ENCODE measurements around the gene SLC38A9.

GRCh38 chr5:55600497-55601203 is 111.5 kb downstream of the SLC38A9 start:
- TF ChIP-seq CTCF (IDR thresholded peaks at IDR 0.05; ENCODE audit: borderline replicate concordance, extremely low read depth, low read length, poor library complexity, severe bottlenecking) (no peak), EZH2 (IDR thresholded peaks at IDR 0.05; ENCODE audit: borderline replicate concordance, low read depth, low read length, severe bottlenecking) (no peak)

Measured in DND-41 (cell line).